Endothelial cell of umbilical vein (primary cell): Measurements from ENCODE around the gene SPTBN4. TPM values are rescaled to one million over a fixed set of nuclear protein-coding genes. Genes with fewer than 3 reads are reported as not detected.

ENCODE experiments used
- BruUV-seq: library from RNA; stranded (reverse); fragments of 400-500 nt; replicated peaks from 2 replicates; lab custom pipeline; 2021; lab: Mats Ljungman, UMichigan
- CTCF ChIA-PET: fragments of 300-600, 350-600 bp; sonication (Branson Sonifier 250); formaldehyde crosslinking; loops from one replicate; lab custom pipeline; 2021; ENCODE audit warnings: antibody characterized with exemption, inconsistent platforms; lab: Charles Lee
- POLR2A ChIA-PET: fragments of 300-600, 350-600 bp; sonication (Branson Sonifier 250); formaldehyde crosslinking; loops from one replicate; lab custom pipeline; 2021; ENCODE audit warnings: antibody characterized with exemption, inconsistent platforms; lab: Charles Lee
- DNase-seq: peaks from one replicate; pipeline ENCODE4 v3.0.0-alpha.2; 2011; ENCODE audit warnings: low read depth, low spot score
- FAIRE-seq: peaks from 2 replicates; lab custom pipeline; 2011; peaks lifted over from hg19 to GRCh38; lab: Jason Lieb, UNC
- H2AFZ ChIP-seq: 2 replicates; pipeline ENCODE4 v1.6.0; 2012; ENCODE audit warnings: low read depth, low read length, control low read depth, inconsistent platforms
- H3K27ac ChIP-seq: 2 replicates; pipeline ENCODE4 v1.5.1; 2011; ENCODE audit warnings: low read depth, mild to moderate bottlenecking, control low read depth, low read length, moderate library complexity; ENCODE audit not compliant: insufficient read depth
- H3K27me3 ChIP-seq, 2 experiments: 2 replicates each; pipeline versions ENCODE4 v1.6.0 to v1.6.1; 2011; ENCODE audit warnings: low read length in 2 of 2, mixed read lengths in 1 of 2; ENCODE audit not compliant: control insufficient read depth in 2 of 2, insufficient read depth in 2 of 2
- H3K36me3 ChIP-seq, 2 experiments: 2 replicates in 1 of 2; 3 replicates in 1 of 2; pipeline ENCODE4 v1.5.1; 2011; ENCODE audit warnings: low read length in 2 of 2, mild to moderate bottlenecking in 1 of 2, moderate library complexity in 1 of 2; ENCODE audit not compliant: control insufficient read depth in 2 of 2, insufficient read depth in 2 of 2; ENCODE audit errors: extremely low read depth in 1 of 2
- H3K4me1 ChIP-seq: 3 replicates; pipeline ENCODE4 v1.5.1; 2011; ENCODE audit warnings: mild to moderate bottlenecking, low read length; ENCODE audit not compliant: control insufficient read depth, insufficient read depth; ENCODE audit errors: extremely low read depth
- H3K4me2 ChIP-seq: 2 replicates; pipeline ENCODE4 v1.6.1; 2011; ENCODE audit warnings: low read length, control low read depth, mixed read lengths; ENCODE audit not compliant: insufficient read depth
- H3K4me3 ChIP-seq, 3 experiments: fragments of 200-600 bp in 1 of 3; sonication (generic), shearing (Covaris generic) in 1 of 3; replicated peaks in 1 of 3; 2 replicates each; pipeline ENCODE4 v1.5.1; 2011 to 2016; ENCODE audit warnings: control low read depth in 3 of 3, low read length in 3 of 3, mild to moderate bottlenecking in 2 of 3, inconsistent platforms in 1 of 3, low read depth in 1 of 3, moderate library complexity in 1 of 3; ENCODE audit not compliant: insufficient read depth in 1 of 3
- H3K79me2 ChIP-seq: 2 replicates; pipeline ENCODE4 v1.6.0; 2012; ENCODE audit warnings: low read length, inconsistent platforms; ENCODE audit not compliant: control insufficient read depth, insufficient read depth
- H3K9ac ChIP-seq: replicated peaks from 2 replicates; pipeline ENCODE3; 2011; ENCODE audit warnings: low read length, control low read depth; ENCODE audit not compliant: insufficient read depth; ENCODE audit errors: extremely low read depth
- H3K9me1 ChIP-seq: replicated peaks from 3 replicates; pipeline ENCODE4 v1.6.0; 2011; ENCODE audit warnings: mild to moderate bottlenecking, low read length; ENCODE audit not compliant: control insufficient read depth, insufficient read depth; ENCODE audit errors: extremely low read depth
- H3K9me3 ChIP-seq: replicated peaks from 2 replicates; pipeline ENCODE4 v1.5.1; 2012; ENCODE audit warnings: low read length, inconsistent platforms; ENCODE audit not compliant: control insufficient read depth, insufficient read depth
- H4K20me1 ChIP-seq: replicated peaks from 2 replicates; pipeline ENCODE3; 2011; ENCODE audit warnings: mild to moderate bottlenecking, low read length; ENCODE audit not compliant: control insufficient read depth, insufficient read depth; ENCODE audit errors: extremely low read depth
- CTCF ChIP-seq, 2 donors: IDR thresholded peaks; 1 replicate in 1 of 2; 2 replicates in 1 of 2; pipeline ENCODE4 v1.5.1; 2011; ENCODE audit warnings: low read length in 2 of 2, mild to moderate bottlenecking in 2 of 2, moderate library complexity in 2 of 2, control low read depth in 1 of 2, inconsistent platforms in 1 of 2, low read depth in 1 of 2; ENCODE audit not compliant: insufficient read depth in 1 of 2; ENCODE audit errors: extremely low read depth in 1 of 2
- EZH2 ChIP-seq: IDR thresholded peaks from 2 replicates; pipeline ENCODE4 v1.6.1; 2012; ENCODE audit warnings: borderline replicate concordance, low read depth, mild to moderate bottlenecking, moderate library complexity, low read length, inconsistent platforms; ENCODE audit not compliant: severe bottlenecking
- FOS ChIP-seq: IDR thresholded peaks from 2 replicates; pipeline ENCODE4 v1.6.1; 2011; ENCODE audit warnings: mild to moderate bottlenecking, low read length, moderate library complexity, borderline replicate concordance; ENCODE audit not compliant: insufficient read depth
- GATA2 ChIP-seq: IDR thresholded peaks from 2 replicates; pipeline ENCODE4 v1.7.0; 2011; ENCODE audit warnings: low read depth, mild to moderate bottlenecking, moderate library complexity, mixed read lengths, low read length; ENCODE audit not compliant: insufficient read length, insufficient read depth
- JUN ChIP-seq: IDR thresholded peaks from 2 replicates; pipeline ENCODE4 v1.6.1; 2011; ENCODE audit warnings: borderline replicate concordance, low read depth; ENCODE audit not compliant: insufficient read length, insufficient read depth
- MAX ChIP-seq: IDR thresholded peaks from 2 replicates; pipeline ENCODE4 v1.6.1; 2011; ENCODE audit not compliant: insufficient read depth, insufficient read length
- MYC ChIP-seq: IDR thresholded peaks from one replicate; pipeline ENCODE4 v1.6.1; 2011; ENCODE audit warnings: mild to moderate bottlenecking, low read depth, low read length
- POLR2A ChIP-seq: IDR thresholded peaks from 2 replicates; pipeline ENCODE4 v1.6.1; 2012; ENCODE audit warnings: low read depth, mild to moderate bottlenecking, control low read depth, low read length
- POLR2AphosphoS5 ChIP-seq: IDR thresholded peaks from 2 replicates; pipeline ENCODE4 v1.6.1; 2012; ENCODE audit warnings: low read depth, mild to moderate bottlenecking, control low read depth, low read length, moderate library complexity; ENCODE audit not compliant: insufficient read depth
- dilution Hi-C: fragments of 300-500 bp; cut with MboI; formaldehyde crosslinking; loops from one replicate; pipeline ENCODE4 v1.15.0; 2019; ENCODE audit warnings: low sequenced_read_pairs; ENCODE audit not compliant: extremely low pct_ligation_motif_present
- intact Hi-C: fragments of 100-400 bp; cut with micrococcal nuclease; formaldehyde crosslinking; loops from one replicate; pipeline ENCODE4 v1.10.0; 2022
- polyA plus RNA-seq, 4 experiments: library from polyadenylated mRNA; depleted of rRNA in 3 of 4; stranded (reverse) in 3 of 4; unstranded in 1 of 4; fragments of >200 nt; gene quantifications; 2 replicates each; pipeline versions ENCODE4 v1.2.1 to v1.2.3, GENCODE V29; 2011 to 2012; ENCODE audit warnings: missing spikeins in 1 of 4
- total RNA-seq: library from RNA; stranded (reverse); gene quantifications from 2 replicates; pipeline ENCODE4 v1.2.3, GENCODE V29; 2021

SPTBN4 gene
- total and polyA plus RNA-seq, 2 donors (not counting 3 experiments of a cell fraction or from before 2014, with no cell fraction given) = 0.33 TPM; not detected in 1

- dilution Hi-C loops = no loop called here
- no peak overlapping the region for H3K9ac ChIP-seq
- FAIRE-seq = no peak
- POLR2A ChIA-PET = no interaction called here
- H2AFZ ChIP-seq = no peak overlapping the region
- CTCF ChIA-PET = interaction anchor here (1.1 to 1.5 kb wide), 3 partner anchors 8 to 47 kb away, joined by 3 read pairs; no protein-coding TSS in a partner anchor
- no peaks in the 10 kb centered on the region for H3K4me1 ChIP-seq
- no peaks in the 10 kb centered on the region for H3K36me3 ChIP-seq
- TF ChIP-seq MAX (no peak), POLR2AphosphoS5 (no peak)
- no peaks in the 10 kb centered on the region for H3K9me1 ChIP-seq
- no peak overlapping the region for H3K4me2 ChIP-seq
- peaks cover 0 to 3% of the 10 kb centered on the region in 2 experiments for H3K27me3 ChIP-seq
- DNase-seq = no peak
- H3K27ac ChIP-seq = no peak overlapping the region
- BruUV-seq = no TSS peak
- no peaks in the 10 kb centered on the region for H3K9me3 ChIP-seq
- no peak overlapping the region for H3K4me3 ChIP-seq
- intact Hi-C loops = no loop called here
- H3K79me2 ChIP-seq = no peaks in the 10 kb centered on the region
- no peaks in the 10 kb centered on the region for H4K20me1 ChIP-seq
These were observed 27.0 kb downstream of the SPTBN4 start for GRCh38 chr19:40493778-40494177.

- Histone ChIP-seq H3K27me3 (peaks cover 0 to 3% of the 10 kb centered on the region in 2 experiments), H3K79me2 (no peaks in the 10 kb centered on the region), H3K4me3 (no peak overlapping the region), H3K4me1 (no peaks in the 10 kb centered on the region), H3K4me2 (no peak overlapping the region), H4K20me1 (no peaks in the 10 kb centered on the region), H3K9me3 (no peaks in the 10 kb centered on the region), H3K27ac (no peak overlapping the region), H3K9me1 (no peaks in the 10 kb centered on the region), H2AFZ (no peak overlapping the region), H3K9ac (no peak overlapping the region), H3K36me3 (no peaks in the 10 kb centered on the region)
- intact Hi-C loops (no loop called here), dilution Hi-C loops (no loop called here)
- DNase-seq (no peak), FAIRE-seq (no peak)
- POLR2A ChIA-PET = no interaction called here
- TF ChIP-seq FOS (no peak), MAX (no peak), GATA2 (no peak), JUN (no peak), MYC (no peak), EZH2 (no peak), POLR2AphosphoS5 (no peak), POLR2A (no peak), CTCF (IDR thresholded peaks at IDR 0.05; ENCODE audit: extremely low read depth in 1 of 2, insufficient read depth in 1 of 2, low read depth in 1 of 2, low read length in 2 of 2) (no peak)
- BruUV-seq = no TSS peak
- CTCF ChIA-PET = no interaction called here
These were observed 27.5 kb downstream of the SPTBN4 start for GRCh38 chr19:40494191-40494838.
